ENCODE data around the gene NHLH1. TPM values are rescaled to one million over a fixed set of nuclear protein-coding genes. Genes with fewer than 3 reads are reported as not detected.
"Not testable (repeated sequence)": the region's sequence is repeated elsewhere in the genome, so short reads cannot be mapped to it uniquely, and the experiment has no call there.

Gene NHLH1
- total RNA-seq, 1 experiment from 2014 or later, result 0.18 TPM

DNA sequence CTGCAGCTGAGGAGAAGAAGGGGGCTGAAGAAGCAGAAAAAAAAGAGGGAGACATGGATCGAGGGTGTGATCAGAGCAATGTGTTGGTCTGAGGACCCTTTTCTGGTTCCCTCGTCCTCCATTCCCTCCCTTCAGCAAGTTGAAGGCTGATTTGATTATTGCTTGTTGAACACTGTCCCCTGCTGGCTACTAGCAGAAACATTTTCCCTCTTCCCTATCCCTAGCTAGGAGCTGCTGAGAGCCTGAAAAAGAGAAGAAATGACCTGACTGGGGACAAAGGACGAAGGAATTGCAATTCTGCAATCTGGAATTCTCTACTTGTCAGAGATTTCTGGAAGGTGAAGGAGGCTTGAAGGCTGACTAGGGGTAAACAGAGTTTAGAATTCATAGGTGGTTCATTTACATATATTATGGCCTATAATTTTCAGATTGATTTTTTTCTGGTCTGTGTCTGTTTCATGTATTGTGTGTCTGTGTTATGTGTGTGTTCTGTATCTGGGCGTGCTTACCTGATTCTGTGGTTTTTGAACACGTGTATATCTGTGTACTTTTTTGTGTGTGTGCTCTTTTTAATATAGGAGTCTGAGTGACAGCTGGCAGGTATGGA lies 9.8 kb downstream of the NHLH1 start:
- DNase-seq (ENCODE audit: low read depth), result peak; percentile 64

DNA sequence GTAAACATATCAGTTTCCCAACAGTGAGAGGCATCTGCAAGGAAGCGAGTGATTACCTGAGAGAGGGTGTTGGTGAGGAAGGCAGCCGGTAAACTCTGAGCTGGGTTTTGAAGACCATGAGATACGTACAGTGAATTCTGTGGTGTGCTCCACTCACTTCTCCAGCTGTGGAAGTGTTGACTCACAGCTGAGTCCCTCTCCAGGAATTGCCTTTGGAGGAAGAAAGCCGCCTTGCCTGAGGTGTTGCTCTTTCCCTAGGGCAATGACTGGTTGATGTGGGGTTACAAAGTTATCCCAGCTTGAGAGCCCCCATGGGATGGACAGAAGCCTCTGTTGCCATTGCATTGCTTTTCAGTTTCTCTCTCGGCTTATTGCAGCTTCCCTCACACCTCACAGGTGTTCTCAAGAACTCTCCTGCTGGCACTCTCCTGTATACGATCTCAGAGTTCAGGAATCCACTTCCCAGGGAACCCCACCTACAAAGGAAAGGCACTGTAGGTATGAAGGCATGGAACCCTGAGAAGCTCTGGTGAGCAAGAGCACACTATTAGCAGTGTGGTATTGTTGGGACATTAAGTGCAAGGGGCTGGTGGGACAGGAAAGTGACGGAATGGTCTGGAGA lies 10.8 kb downstream of the NHLH1 start:
- DNase-seq (ENCODE audit: low read depth), result peak; percentile 62

DNA sequence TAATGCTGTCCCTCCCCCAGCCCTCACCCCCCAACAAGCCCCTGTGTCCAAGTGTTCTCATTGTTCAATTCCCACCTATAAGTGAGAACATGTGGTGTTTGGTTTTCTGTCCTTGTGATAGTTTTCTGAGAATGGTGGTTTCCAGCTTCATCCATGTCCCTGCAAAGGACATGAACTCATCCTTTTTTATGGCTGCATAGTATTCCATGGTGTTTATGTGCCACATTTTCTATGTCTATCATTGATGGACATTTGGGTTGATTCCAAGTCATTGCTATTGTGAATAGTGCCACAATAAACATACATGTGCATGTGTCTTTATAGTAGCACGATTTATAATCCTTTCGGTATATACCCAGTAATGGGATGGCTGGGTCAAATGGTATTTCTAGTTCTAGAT lies 17.9 kb downstream of the NHLH1 start:
- not testable (repeated sequence) for DNase-seq (ENCODE audit: low read depth)

DNA sequence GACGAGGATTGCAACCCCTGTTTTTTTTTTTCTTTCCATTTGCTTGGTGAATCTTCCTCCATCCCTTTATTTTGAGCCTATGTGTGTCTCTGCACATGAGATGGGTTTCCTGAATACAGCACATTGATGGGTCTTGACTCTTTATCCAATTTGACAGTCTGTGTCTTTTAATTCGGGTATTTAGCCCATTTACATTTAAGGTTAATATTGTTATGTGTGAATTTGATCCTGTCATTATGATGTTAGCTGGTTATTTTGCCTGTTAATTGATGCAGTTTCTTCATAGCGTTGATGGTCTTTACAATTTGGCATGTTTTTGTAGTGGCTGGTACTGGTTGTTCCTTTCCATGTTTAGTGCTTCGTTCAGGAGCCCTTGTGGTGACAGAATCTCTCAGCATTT lies 21.5 kb downstream of the NHLH1 start:
- not testable (repeated sequence) for DNase-seq (ENCODE audit: low read depth)

DNA sequence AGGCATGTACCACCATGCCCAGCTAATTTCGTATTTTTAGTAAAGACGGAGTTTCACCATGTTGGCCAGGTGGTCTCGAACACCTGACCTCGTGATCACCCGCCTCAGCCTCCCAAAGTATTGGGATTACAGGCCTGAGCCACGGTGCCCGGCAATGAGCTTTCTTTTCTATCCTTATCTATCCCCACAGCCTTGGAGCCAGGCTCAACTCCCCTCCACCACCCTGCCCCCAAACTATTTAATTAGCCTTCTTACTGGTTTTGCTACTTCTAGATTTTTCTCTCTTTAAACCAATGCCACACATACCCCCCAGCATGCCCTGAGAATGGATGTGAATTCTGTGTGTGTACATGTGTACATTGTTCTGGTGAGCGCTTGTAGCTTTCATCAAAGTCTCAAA lies 27.8 kb downstream of the NHLH1 start:
- no peak for DNase-seq (ENCODE audit: low read depth)

DNA sequence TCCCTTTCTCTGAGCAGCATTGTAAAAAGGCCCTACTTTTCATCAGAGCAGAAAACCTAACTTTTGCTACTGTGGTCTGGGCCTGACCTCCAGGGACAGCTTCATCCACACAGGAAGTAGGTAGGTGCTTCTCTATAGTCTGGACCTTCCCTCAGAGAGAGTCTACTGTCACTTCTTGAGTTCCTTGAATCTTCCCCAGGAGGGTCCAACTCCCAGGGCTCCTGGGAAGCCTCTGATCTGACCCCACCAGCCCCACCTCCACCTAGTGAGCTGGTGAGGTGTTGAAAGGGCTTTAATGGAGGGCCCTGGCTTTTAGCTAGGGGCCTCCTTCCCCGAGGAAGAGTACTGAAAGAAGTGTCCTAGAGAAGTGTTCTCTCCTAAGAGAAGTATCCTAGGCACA lies 30.8 kb downstream of the NHLH1 start:
- DNase-seq (ENCODE audit: low read depth), result no peak

DNA sequence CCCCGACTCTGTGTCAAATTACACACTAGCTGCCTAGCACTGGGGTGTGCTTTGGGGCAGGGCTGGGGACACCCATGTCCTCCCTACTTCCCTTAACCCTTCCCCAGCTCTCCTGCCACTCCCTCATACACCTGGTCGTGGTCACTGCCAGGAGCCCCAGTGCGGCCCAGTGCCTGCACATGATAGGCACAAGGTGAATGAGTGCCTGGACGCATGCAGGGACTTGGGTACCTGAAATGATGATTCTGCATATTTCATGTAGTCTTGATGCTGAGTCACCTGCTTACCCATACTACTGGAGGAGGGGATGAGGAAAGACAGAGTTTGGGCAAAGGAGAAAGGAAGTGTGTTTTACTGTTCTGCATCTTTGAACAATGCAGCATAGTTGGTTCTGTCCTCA lies 32.0 kb downstream of the NHLH1 start:
- DNase-seq (ENCODE audit: low read depth), result no peak

DNA sequence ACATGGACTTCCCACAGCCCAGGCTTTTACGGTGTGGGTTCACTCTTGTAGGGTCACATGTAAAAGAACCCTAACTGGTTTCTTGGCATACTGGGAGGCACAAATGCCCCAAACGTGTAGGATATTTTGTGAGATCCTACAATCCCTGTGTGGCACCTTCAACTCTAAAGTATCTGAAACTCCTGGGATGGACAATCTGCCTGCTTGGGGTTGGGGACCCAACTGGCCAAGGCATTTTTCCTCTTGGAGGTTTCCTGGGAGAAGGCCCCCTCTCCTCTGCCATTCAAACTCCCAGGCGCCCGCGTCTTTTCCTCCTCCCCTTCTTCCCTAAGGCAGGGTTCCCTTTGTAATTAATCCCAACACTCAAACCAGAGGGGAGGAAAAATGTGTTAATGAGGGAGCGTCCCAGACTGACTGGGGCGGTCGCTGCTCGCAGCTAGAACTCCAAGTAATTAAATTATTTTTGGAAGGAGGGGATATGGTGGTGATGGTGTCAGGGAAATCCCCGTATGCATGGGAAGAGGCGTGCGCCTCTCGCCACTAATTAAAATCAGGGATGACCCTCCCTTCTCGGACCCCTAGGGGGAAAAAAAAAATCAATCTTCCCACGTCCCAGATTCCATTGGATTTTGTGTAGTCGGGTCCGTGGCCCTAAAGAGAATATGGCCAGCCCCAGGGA lies 32.8 kb downstream of the NHLH1 start:
- DNase-seq (ENCODE audit: low read depth), result no peak

DNA sequence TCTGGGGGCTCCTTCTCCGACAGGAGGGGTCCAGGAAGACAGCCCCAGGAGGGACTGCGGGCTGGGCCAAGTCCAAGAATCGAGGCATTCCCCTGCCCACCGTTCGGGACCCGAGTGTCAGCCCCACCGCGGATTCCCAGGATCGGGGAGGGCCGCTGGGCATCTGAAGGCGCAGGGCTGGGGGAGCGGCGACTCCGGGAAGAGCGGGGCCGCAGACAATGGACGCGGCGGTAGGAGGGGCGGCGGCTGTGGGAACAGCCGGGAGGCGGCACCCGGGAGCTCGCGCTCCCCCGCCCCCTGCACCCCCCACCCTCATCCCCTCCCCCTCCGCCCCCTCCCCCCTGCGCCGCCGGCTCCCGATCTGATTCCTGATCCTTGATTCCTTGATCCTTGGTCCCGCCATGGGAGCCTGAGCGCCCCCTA lies 33.4 kb downstream of the NHLH1 start, which contains the start of gene VANGL2:
Gene VANGL2, plus strand, starts transcription at position 342 of the 423 bp plus-strand sequence. CDS start 15,274 bp downstream, outside the sequence.
- DNase-seq (ENCODE audit: low read depth), result peak; percentile 61

DNA sequence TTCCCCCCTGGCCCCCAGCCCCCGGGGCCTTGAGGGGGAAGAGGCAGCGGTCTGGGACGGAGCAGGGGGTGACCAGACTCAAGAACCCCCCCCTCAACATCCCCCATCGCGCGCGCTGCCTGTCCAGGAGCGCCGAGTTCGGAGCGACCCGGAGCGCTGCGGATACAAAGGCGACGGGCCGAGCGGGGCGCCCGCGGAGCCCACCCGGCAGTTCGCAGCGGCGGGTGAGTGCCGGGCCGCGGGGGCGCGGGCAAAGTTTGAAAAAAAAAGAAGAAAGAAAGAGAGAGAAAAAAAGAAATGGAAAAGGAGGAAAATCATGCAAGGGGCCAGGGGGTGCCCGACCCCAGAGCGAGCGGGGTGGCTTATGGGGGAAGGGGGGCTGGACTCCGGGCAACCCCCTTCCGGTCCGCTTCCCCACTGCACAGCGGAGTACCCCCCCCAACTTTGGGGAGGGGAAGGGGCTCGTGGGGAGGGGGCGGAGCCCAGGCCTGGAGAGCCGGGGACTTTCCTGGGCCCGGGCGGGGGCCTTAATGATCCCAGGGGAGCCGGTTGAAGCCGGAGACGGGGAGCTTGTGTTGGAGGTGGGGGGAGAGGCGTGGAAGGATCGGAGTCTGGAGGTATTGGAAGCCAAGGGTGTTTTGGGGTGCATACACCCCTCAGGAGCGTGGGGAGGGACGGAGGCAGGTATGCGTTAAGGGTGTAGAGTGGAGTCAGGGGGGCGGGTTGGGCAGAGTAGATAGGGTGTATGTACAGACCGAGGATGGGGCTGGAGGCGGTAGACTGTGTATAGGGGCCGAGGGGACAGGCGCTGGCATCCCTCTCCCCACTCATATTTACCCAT lies 34.0 kb downstream of the NHLH1 start:
- no peak for DNase-seq (ENCODE audit: low read depth)

DNA sequence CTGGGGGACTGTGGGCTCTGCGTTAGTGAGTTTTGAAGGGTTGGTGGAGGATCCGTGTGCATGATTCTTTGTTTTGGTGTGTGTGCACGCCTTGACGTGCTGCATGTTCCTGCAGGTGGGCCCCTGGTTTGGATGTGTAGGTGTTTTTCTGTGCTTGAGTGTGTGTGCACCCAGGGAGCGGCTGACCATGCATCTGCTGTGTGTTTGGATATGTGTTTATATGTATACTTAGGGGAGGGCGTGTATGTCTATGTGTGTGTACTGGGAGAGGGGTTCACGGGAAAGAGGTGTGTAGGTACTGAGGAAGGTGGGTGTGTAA lies 34.6 kb downstream of the NHLH1 start:
- no peak for DNase-seq (ENCODE audit: low read depth)

DNA sequence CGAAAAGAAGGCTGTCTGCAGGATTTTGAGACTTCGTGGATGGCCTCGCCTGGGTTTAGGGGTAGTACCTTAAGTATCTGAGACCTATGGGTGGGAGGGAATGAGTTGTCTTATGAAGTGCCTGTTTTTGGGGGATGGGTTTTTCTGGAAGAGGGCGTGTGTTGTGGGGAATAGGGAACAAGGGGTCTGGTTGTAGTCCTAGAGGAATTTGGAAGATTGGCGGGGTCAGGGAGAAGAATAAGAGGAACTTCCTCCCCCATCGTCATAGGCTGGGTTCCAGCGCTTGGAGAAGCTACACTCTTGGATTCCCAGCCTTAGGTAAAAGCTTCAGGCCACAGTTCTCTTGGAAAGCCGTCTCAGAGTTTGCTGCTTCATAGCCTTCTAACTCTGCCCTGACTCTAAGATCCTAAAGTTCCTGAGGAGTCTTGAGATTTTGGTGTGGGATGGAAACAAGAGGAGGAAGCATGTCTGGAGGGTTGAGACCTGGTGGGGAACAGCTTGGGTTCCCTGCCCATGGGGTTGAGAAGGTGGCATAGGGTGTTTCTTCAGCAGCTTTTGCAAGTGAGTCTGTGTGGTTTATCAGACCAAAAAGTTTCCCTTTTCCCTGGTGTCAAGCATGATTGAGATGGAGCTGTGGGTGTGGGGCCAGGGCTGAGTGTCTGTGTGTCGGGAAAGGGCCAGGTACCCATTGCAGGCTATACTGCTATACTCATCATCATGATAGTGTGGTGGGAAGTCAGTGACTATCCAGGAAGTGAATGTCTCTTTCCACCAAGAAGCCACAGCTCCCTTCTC lies 35.3 kb downstream of the NHLH1 start:
- no peak for DNase-seq (ENCODE audit: low read depth)

DNA sequence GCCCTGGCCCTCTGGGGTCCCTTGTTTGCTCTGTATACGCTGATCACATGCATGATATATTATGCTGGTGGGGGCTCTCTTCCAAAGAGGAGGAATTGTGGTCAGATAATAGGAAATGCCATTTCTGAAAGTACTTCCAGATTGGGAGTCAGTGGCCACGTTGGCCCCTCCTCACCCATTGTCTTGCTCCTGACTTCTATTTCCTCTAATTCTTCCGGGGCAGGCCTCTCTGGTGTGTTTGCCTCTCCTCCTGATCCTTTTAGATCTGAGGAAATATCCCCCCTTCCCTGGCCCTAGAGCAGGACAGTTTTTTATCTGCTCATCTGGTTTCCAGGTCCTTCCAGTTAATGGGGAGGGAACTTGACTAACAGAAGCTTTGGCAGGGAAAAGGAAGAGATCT lies 36.4 kb downstream of the NHLH1 start:
- DNase-seq (ENCODE audit: low read depth), result no peak

DNA sequence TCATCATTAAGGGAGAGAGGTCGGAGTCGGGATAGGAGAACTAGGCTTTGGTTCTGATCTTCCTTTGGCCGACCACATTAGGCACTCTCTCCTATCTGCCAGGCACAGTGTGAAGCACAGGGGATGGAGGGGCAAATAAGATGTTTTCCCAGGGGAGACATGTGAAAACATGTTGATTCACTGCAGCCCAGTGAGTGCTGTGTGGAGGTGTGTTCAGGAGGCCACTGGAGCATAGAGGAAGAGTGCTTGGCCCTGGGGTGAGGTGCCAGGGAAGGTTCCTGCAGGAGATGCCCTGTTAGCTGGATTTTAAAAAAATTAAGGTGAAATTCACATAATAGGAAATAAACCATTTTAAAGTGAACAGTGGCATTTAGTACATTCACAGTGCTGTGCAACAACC lies 37.2 kb downstream of the NHLH1 start:
- no peak for DNase-seq (ENCODE audit: low read depth)

DNA sequence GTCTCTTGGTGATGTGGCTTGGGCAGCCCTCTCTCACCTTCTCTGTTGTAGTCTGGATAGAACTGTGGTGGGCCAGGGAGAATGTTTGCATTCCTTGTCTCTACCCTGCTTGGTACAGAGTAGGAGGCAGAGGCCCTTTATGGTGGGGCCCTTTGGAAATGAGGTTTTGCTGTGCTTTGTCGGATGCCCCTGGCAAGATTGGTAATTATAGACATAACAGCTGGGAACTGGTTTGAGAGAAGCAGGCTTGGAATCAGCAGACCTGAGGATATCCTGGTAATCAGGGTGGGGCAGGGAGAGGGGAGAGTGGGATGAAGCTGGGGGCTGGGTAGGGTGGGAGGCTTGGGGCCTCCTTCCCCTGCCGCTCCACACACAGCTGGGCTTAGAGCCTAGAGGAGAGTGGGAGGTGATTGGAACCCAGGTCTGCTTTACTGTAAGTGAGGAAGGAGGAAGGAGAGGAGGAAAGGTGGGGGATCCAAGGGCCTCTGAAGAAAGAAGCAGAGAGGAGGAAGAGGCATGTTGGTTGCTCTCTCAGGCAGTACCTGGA lies 38.5 kb downstream of the NHLH1 start:
- DNase-seq (ENCODE audit: low read depth), result no peak

DNA sequence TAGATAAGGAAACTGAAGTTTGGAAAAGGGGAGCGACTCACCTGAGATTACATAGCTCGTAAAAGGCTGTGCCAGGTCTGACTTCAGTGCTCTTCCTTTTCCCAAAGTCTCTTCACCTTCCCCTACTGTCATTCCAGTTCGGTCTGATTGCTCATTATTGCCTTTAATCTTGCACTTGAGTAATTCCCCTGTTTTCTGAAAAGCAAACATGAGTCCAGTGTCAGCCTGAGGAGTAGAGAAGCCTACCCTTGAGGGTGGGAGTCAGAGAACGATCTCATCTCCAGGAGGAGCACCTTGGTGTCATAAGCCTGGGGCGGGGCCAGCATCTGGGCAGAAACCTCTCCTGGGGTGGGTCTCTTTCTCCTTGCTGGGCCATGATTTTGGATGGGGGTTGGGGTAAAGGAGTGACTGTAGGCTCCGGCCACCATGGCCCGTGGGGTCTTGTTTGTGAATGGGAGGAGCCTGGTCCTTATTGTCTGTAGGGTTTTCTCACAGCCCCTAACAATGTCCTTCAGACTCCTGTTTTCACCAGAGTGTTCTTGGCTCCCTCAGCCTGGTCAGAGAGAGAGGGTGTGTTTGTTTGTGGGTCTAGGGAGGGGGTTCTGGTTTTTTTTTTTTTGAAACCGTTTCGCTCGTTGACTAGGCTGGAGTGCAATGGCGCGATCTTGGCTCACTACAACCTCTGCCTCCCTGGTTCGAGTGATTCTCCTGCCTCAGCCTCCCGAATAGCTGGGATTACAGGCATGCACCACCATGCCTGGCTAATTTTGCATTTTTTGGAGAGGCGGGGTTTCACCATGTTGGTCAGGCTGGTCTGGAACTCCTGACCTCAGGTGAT lies 39.5 kb downstream of the NHLH1 start:
- no peak for DNase-seq (ENCODE audit: low read depth)

DNA sequence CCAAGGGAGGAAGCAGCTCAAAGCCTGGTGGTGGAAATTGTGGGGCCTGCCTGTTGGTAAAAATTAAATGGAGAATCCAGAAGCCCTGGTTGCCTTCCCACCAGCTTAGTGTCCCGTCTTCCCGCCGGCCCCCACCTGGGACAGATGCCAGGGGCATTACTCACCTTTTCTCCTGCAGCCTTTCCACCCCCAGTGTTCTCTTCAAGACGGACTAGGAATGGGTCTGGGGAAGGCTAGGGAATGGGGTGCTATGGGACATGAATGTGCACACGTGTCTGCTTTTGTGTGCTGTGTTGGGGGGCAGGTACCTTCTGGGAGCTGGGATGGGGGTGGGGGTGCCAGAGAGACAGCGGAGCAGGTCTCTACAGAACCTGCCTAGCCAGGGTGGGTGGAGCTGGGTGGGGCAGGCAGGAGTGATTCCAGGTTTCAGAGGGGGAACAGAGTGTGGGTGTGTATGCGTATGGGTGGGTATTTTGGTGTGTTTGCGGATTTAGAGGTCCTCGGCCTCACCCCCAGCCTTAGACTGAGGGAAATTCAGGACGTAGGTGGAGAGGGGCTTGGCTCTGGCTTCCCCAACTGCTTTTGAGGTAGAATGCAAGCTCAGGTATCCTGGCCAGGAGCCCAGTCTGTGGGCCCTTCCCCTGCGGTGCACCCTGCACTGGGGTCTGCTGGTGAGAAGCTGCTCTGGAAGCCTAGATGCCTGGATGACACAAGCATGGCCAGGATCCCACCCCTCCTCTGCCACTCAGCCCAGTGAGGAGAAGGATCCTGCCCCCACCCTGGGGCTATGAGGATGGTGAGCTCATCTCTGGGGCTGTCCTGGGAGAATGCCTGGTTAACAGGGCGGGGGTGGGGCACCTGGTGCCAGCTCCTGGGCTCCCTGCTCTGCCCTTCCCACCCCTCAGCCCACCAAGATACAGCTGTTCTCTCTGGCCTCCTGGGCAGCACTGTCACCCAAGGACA lies 41.2 kb downstream of the NHLH1 start:
- DNase-seq (ENCODE audit: low read depth), result peak; percentile 77

DNA sequence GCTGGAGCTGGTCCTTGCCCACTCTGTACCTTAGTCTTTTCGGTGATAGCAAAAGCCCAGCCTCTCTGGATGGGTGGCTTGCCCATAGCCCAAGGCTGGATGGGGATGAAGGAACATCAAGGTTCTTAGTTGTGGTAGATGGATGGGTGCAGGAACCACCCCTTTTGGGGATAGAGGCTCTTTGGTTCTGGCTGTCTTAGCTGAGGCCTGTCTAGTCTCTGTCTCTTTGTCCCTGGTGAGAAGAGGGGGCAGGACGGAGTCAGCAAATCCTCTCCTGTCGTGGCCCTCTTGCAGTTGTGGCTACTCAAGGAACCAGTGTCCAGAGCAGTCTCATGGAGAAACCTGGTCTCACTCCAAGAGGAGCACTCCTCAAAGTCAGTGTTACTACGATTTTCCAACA lies 42.0 kb downstream of the NHLH1 start:
- DNase-seq (ENCODE audit: low read depth), result no peak

DNA sequence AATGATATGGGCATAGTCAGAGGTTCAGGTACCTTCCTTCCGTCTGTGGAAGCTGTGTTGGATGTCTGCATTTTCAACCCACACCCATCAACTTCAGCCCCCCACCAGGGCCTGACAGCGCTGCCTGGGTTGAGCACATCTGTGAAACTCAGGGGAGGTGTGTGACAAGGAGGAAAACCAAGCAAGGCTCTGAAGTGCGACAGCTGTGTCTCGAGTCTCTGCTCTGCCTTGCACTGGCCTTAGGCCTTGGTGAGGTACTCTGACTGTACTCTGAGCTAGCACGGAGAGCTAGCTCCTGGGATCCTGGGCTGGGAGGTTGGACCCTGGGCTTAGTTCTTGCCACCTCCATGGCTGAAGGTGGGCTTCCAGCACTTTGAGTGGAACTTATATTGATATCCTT lies 42.6 kb downstream of the NHLH1 start:
- no peak for DNase-seq (ENCODE audit: low read depth)

All from HT1080 (cell line).